SU-DHL-6 (cell line): ENCODE results near the gene RNF5.

Experiments used
- H2AFZ ChIP-seq: fragments of 200-600 bp; sonication (generic); 2 replicates; pipeline ENCODE4 v1.6.1; 2014; ENCODE audit warnings: low read depth, mild to moderate bottlenecking, moderate library complexity, mixed read lengths, antibody characterized with exemption, low read length; ENCODE audit not compliant: severe bottlenecking
- H3F3A ChIP-seq: fragments of 200-600 bp; shearing (Covaris generic); 2 replicates; pipeline ENCODE4 v1.6.0; 2016; ENCODE audit warnings: antibody characterized with exemption, mild to moderate bottlenecking; ENCODE audit not compliant: insufficient read depth
- H3K27ac ChIP-seq: fragments of 200-600 bp; sonication (generic); 2 replicates; pipeline ENCODE4 v1.5.1; 2016; ENCODE audit warnings: low read depth, mild to moderate bottlenecking, low read length, moderate library complexity, mixed read lengths
- H3K27me3 ChIP-seq: fragments of 200-600 bp; sonication (generic), shearing (Covaris generic); 2 replicates; pipeline ENCODE4 v1.6.0; 2014; ENCODE audit warnings: mild to moderate bottlenecking, low read length
- H3K36me3 ChIP-seq: fragments of 200-600 bp; sonication (generic); 2 replicates; pipeline ENCODE4 v1.6.1; 2014; ENCODE audit warnings: mild to moderate bottlenecking, low read length, mixed read lengths
- H3K4me2 ChIP-seq: fragments of 300-600, 200-600 bp; shearing (Covaris generic), sonication (generic); 2 replicates; pipeline ENCODE4 v1.6.0; 2014; ENCODE audit warnings: low read length, low read depth, mild to moderate bottlenecking; ENCODE audit not compliant: poor library complexity, severe bottlenecking
- H3K4me3 ChIP-seq: fragments of 200-600 bp; sonication (generic); 2 replicates; pipeline ENCODE4 v1.5.1; 2014; ENCODE audit warnings: antibody characterized with exemption, low read length, mild to moderate bottlenecking, mixed read lengths; ENCODE audit not compliant: insufficient read depth, poor library complexity, severe bottlenecking
- H3K79me2 ChIP-seq: fragments of 200-600 bp; sonication (generic); 2 replicates; pipeline ENCODE4 v1.6.1; 2014; ENCODE audit warnings: mild to moderate bottlenecking, low read length, moderate library complexity; ENCODE audit not compliant: insufficient read depth
- H3K9ac ChIP-seq: fragments of 200-600 bp; sonication (generic); 2 replicates; pipeline ENCODE4 v1.7.0; 2014; ENCODE audit warnings: mild to moderate bottlenecking, low read length
- H3K9me2 ChIP-seq: fragments of 200-600 bp; sonication (generic); replicated peaks from 2 replicates; pipeline ENCODE4 v1.6.1; 2014; ENCODE audit warnings: low read length; ENCODE audit not compliant: insufficient read depth
- H3K9me3 ChIP-seq: fragments of 200-600 bp; sonication (generic); 2 replicates; pipeline ENCODE4 v1.6.1; 2014; ENCODE audit warnings: low read length, mixed read lengths; ENCODE audit not compliant: insufficient read depth
- H4K20me1 ChIP-seq: fragments of 200-600 bp; sonication (generic); 2 replicates; pipeline ENCODE4 v1.6.1; 2014; ENCODE audit warnings: low read depth, mild to moderate bottlenecking, antibody characterized with exemption, low read length, moderate library complexity, mixed read lengths
- EZH2phosphoT487 ChIP-seq: fragments of 200-600 bp; sonication (generic), shearing (Covaris generic); conservative IDR thresholded peaks from 2 replicates; pipeline ENCODE4 v1.6.1; 2018; ENCODE audit warnings: mild to moderate bottlenecking, antibody characterized with exemption, low read length, moderate library complexity, mixed read lengths
- TF ChIP-seq, protein P1 (sequence below): fragments of 200-600 bp; sonication (generic); IDR thresholded peaks from one replicate; pipeline ENCODE4 v1.5.1; 2017; ENCODE audit warnings: antibody characterized with exemption, mild to moderate bottlenecking, low read length, moderate library complexity; ENCODE audit not compliant: insufficient read depth, poor library complexity, severe bottlenecking

RNF5 gene

GRCh38 chr6:32146287-32146686 lies 31.9 kb upstream of the RNF5 start:
- no peaks in the 10 kb centered on the region for H4K20me1 ChIP-seq
- H3K4me2 ChIP-seq, result no peak overlapping the region
- no peak overlapping the region for H3K27ac ChIP-seq
- H3K27me3 ChIP-seq, result no peaks in the 10 kb centered on the region
- TF ChIP-seq, protein P1, sequence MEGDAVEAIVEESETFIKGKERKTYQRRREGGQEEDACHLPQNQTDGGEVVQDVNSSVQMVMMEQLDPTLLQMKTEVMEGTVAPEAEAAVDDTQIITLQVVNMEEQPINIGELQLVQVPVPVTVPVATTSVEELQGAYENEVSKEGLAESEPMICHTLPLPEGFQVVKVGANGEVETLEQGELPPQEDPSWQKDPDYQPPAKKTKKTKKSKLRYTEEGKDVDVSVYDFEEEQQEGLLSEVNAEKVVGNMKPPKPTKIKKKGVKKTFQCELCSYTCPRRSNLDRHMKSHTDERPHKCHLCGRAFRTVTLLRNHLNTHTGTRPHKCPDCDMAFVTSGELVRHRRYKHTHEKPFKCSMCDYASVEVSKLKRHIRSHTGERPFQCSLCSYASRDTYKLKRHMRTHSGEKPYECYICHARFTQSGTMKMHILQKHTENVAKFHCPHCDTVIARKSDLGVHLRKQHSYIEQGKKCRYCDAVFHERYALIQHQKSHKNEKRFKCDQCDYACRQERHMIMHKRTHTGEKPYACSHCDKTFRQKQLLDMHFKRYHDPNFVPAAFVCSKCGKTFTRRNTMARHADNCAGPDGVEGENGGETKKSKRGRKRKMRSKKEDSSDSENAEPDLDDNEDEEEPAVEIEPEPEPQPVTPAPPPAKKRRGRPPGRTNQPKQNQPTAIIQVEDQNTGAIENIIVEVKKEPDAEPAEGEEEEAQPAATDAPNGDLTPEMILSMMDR, result no peak
- no peak for TF ChIP-seq EZH2phosphoT487
- H3K4me3 ChIP-seq, result no peak overlapping the region
- no peak overlapping the region for H3K9ac ChIP-seq
- H2AFZ ChIP-seq, result no peak overlapping the region
- no peaks in the 10 kb centered on the region for H3K9me3 ChIP-seq
- H3K36me3 ChIP-seq, result no peaks in the 10 kb centered on the region
- no peaks in the 10 kb centered on the region for H3F3A ChIP-seq
- H3K9me2 ChIP-seq, result no peaks in the 10 kb centered on the region
- no peaks in the 10 kb centered on the region for H3K79me2 ChIP-seq

GRCh38 chr6:32146687-32147086 lies 31.5 kb upstream of the RNF5 start:
- Histone ChIP-seq H3K36me3 (no peaks in the 10 kb centered on the region), H2AFZ (no peak overlapping the region), H3F3A (no peaks in the 10 kb centered on the region), H3K79me2 (no peaks in the 10 kb centered on the region), H3K9me2 (no peaks in the 10 kb centered on the region), H3K4me2 (no peak overlapping the region), H3K27me3 (no peaks in the 10 kb centered on the region), H3K9ac (no peak overlapping the region), H3K9me3 (no peaks in the 10 kb centered on the region), H3K27ac (no peak overlapping the region), H4K20me1 (no peaks in the 10 kb centered on the region), H3K4me3 (no peak overlapping the region)
- TF ChIP-seq EZH2phosphoT487, result no peak
- TF ChIP-seq, protein P1, result no peak

GRCh38 chr6:32147401-32148132 lies 30.6 kb upstream of the RNF5 start:
- Histone ChIP-seq H4K20me1 (no peaks in the 10 kb centered on the region), H3K36me3 (no peaks in the 10 kb centered on the region), H3K9me2 (no peaks in the 10 kb centered on the region), H3K4me3 (no peak overlapping the region), H3K4me2 (no peak overlapping the region), H2AFZ (no peak overlapping the region), H3K27me3 (no peaks in the 10 kb centered on the region), H3K9me3 (no peaks in the 10 kb centered on the region), H3K9ac (no peak overlapping the region), H3F3A (no peaks in the 10 kb centered on the region), H3K79me2 (no peaks in the 10 kb centered on the region), H3K27ac (no peak overlapping the region)
- TF ChIP-seq EZH2phosphoT487, result no peak
- TF ChIP-seq, protein P1, result no peak
